ENCODE data around the gene MC1R.
"Not testable (repeated sequence)": the region's sequence is repeated elsewhere in the genome, so short reads cannot be mapped to it uniquely, and the experiment has no call there.

Gene MC1R

DNA sequence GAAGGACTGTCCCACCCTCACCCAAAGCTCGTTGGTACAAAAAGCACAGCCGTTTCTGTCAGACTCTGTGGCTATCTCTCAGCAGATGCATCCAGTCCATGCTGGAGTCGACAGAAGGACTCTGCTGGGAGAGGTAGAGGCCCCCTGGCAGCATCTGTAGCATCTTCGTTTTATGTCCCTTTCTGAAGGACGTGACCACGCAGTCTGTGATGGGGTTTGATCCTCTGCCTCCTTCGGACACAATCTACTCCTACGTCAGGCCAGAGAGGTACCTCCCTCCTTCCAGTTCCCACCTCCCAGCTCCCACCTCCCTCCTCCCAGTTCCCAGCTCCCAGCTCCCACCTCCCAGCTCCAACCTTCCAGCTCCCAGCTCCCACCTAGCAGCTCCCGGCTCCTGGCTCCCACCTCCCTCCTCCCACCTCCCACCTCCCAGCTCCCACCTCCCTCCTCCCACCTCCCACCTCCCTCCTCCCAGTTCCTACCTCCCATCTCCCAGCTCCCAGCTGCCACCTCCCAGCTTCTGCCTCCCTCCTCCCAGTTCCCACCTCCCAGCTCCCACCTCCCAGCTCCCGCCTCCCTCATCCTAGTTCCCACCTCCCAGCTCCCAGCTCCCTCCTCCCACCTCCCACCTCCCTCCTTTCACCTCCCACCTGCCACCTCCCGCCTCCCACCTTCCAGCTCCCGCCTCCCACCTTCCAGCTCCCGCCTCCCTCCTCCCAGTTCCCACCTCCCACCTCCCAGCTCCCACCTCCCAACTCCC is 11.4 kb upstream of the MC1R start:
- no peak overlapping the region for H3K4me3 ChIP-seq (ENCODE audit: insufficient read depth, low read depth, low read length)
- no peaks in the 10 kb centered on the region for H3K27me3 ChIP-seq (ENCODE audit: control insufficient read depth, insufficient read depth, low read length, poor library complexity, severe bottlenecking)
- H3K27ac ChIP-seq (ENCODE audit: insufficient read depth, low read depth, low read length, poor library complexity, severe bottlenecking), result no peak overlapping the region
- 95 to 97% methylated on average over 10 to 11 of the region's 13 CpGs for WGBS, 2 experiments
- H3K36me3 ChIP-seq (ENCODE audit: control insufficient read depth, insufficient read depth, low read length), result peaks cover 33% of the 10 kb centered on the region
- H3K4me1 ChIP-seq (ENCODE audit: control insufficient read depth, insufficient read depth, low read length), result peaks cover 9% of the 10 kb centered on the region
- H3K9me3 ChIP-seq (ENCODE audit: control insufficient read depth, low read length), result no peaks in the 10 kb centered on the region

DNA sequence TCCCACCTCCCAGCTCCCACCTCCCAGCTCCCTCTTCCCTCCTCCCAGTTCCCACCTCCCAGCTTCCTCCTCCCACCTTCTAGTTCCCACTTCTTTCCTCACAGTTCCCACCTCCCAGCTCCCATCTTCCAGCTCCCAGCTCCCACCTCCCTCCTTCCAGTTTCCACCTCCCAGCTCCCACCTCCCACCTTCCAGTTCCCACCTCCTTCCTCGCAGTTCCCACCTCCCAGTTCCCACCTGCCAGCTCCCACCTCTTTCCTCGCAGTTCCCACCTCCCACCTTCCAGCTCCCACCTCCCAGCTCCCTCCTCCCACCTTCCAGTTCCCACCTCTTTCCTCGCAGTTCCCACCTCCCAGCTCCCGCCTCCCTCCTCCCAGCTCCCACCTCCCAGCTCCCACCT is 10.4 kb upstream of the MC1R start:
- peaks cover 33% of the 10 kb centered on the region for H3K36me3 ChIP-seq (ENCODE audit: control insufficient read depth, insufficient read depth, low read length)
- peaks cover 9% of the 10 kb centered on the region for H3K4me1 ChIP-seq (ENCODE audit: control insufficient read depth, insufficient read depth, low read length)
- no peak overlapping the region for H3K27ac ChIP-seq (ENCODE audit: insufficient read depth, low read depth, low read length, poor library complexity, severe bottlenecking)
- H3K9me3 ChIP-seq (ENCODE audit: control insufficient read depth, low read length), result no peaks in the 10 kb centered on the region
- H3K4me3 ChIP-seq (ENCODE audit: insufficient read depth, low read depth, low read length), result no peak overlapping the region
- no peaks in the 10 kb centered on the region for H3K27me3 ChIP-seq (ENCODE audit: control insufficient read depth, insufficient read depth, low read length, poor library complexity, severe bottlenecking)
- 82 to 84% methylated on average over 4 of the region's 4 CpGs for WGBS, 2 experiments

DNA sequence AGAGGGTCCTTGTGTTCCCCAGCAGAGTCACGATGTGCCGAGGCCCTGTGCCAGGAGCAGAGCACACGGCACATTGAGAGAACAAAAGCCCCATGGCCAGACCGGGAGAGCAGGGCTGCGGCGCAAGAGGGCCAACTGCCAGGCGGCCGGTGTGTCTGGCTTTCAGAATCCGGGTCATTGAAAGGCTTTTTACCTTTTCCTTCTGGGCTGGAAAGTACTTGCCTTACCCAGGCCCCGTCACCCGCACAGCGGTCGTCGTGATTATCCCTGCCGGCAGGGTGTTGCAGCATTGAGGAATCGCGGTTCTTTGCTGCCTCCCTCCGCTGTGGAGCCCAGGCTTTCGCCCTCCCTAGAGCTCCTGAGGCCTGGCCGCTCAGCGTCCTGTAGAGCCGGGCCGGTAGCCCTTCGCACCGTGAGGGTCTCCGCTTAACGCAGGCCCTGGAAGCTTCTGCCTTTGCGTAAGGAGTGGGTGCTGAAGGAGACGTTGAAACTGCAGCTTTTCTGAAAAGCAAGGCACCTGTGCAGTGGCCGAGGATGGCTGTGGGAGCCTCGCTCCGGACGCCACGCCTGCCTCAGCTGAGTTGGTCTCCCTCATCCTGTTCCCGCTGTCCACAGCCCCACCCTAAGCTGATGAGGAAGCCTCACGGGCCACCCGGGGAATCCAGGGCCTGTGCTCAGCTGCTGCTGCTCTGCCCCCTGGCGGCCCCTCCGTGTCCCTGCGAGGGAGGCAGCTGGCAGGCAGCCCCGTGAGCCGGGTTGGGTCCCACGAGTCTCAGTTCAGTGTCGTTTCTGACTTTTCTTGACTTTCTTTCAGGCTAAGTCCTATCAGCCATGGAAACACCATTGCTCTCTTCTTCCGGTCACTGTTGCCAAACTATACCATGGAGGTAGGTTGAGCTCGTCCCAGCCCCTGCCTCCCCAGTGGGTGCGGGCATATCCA is 8.6 kb upstream of the MC1R start:
- Histone ChIP-seq H3K27me3 (ENCODE audit: control insufficient read depth, insufficient read depth, low read length, poor library complexity, severe bottlenecking) (no peaks in the 10 kb centered on the region), H3K4me1 (ENCODE audit: control insufficient read depth, insufficient read depth, low read length) (peaks cover 9% of the 10 kb centered on the region), H3K36me3 (ENCODE audit: control insufficient read depth, insufficient read depth, low read length) (peaks cover 28% of the 10 kb centered on the region), H3K9me3 (ENCODE audit: control insufficient read depth, low read length) (no peaks in the 10 kb centered on the region), H3K4me3 (ENCODE audit: insufficient read depth, low read depth, low read length) (no peak overlapping the region), H3K27ac (ENCODE audit: insufficient read depth, low read depth, low read length, poor library complexity, severe bottlenecking) (peak overlapping the region; percentile 63)
- WGBS, 2 experiments, result 73 to 77% methylated on average over 47 of the region's 47 CpGs

DNA sequence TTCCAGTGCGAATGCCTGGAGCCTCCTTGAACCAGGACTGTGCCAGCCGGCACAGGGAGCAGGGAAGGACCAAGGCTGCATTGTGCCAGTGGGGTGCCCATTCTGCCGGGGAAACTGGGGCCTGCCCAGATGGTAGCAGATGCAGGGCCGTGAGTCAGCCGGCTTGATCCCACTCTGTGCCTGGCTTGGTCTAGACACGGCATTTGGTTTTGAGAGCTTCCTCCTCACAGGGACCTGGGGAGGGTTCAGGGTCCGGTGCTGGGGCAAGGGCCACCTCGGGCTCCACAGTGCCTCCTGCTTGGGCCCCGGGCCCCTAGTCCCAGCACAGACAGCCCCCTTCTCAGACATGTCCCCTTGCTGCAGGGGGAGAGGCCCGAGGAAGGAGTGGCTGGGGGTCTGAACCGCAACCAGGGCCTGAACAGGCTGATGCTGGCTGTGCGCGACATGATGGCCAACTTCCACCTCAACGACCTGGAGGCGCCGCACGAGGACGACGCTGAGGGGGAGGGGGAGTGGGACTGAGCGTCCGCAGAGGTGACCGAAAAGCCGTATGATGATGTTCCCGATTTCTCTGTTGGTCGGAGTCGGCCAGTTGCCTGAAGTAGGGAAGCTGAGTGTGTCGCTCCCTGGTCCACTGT is 7.8 kb upstream of the MC1R start:
- no peaks in the 10 kb centered on the region for H3K27me3 ChIP-seq (ENCODE audit: control insufficient read depth, insufficient read depth, low read length, poor library complexity, severe bottlenecking)
- WGBS, 2 experiments, result 95 to 96% methylated on average over 27 of the region's 27 CpGs
- H3K4me1 ChIP-seq (ENCODE audit: control insufficient read depth, insufficient read depth, low read length), result peaks cover 9% of the 10 kb centered on the region
- no peak overlapping the region for H3K27ac ChIP-seq (ENCODE audit: insufficient read depth, low read depth, low read length, poor library complexity, severe bottlenecking)
- no peaks in the 10 kb centered on the region for H3K9me3 ChIP-seq (ENCODE audit: control insufficient read depth, low read length)
- H3K4me3 ChIP-seq (ENCODE audit: insufficient read depth, low read depth, low read length), result no peak overlapping the region
- peaks cover 20% of the 10 kb centered on the region for H3K36me3 ChIP-seq (ENCODE audit: control insufficient read depth, insufficient read depth, low read length)

DNA sequence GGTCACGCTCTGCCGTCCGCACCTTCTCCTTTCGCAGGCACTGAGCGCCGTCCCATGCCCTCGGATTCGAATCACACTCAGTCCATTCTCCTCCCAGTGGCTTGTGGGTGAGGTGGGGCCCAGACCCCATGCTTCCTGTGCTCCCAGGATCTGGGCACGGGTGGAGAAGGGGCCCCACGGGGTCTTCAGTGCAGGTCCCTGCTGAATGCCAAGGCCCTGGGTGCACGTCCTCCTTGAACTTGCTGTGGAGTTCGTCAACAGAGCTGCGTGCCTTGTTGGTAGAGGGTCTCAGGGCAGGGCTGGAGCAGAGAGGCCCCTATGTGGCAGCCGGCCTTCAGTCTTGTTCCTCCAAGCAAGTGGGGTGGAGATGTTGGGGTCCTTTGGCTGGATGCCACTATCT is 7.3 kb upstream of the MC1R start:
- 96 to 98% methylated on average over 14 of the region's 14 CpGs for WGBS, 2 experiments
- H3K4me1 ChIP-seq (ENCODE audit: control insufficient read depth, insufficient read depth, low read length), result peaks cover 9% of the 10 kb centered on the region
- peaks cover 15% of the 10 kb centered on the region for H3K36me3 ChIP-seq (ENCODE audit: control insufficient read depth, insufficient read depth, low read length)
- H3K27me3 ChIP-seq (ENCODE audit: control insufficient read depth, insufficient read depth, low read length, poor library complexity, severe bottlenecking), result no peaks in the 10 kb centered on the region
- no peaks in the 10 kb centered on the region for H3K9me3 ChIP-seq (ENCODE audit: control insufficient read depth, low read length)
- no peak overlapping the region for H3K4me3 ChIP-seq (ENCODE audit: insufficient read depth, low read depth, low read length)
- no peak overlapping the region for H3K27ac ChIP-seq (ENCODE audit: insufficient read depth, low read depth, low read length, poor library complexity, severe bottlenecking)

DNA sequence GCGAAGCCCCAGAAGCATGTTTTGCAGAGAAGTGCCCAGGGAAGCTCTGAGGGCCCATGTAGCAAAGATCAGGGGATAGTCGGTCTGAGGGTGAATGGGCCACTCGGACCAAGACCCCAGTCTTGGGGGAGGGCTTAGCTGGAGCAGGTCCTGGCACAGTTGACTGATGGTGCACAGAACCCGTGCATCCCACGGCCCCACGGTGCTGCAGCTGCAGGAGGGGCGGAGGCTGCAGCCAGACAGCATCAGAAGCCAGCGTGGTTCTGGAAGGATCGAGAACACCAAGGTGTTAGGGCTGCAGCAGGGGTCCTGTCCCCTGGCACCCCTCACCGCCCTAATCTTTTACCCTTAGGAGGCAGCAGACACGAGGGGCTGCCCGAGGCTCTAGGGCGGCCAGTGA is 6.5 kb upstream of the MC1R start:
- Histone ChIP-seq H3K36me3 (ENCODE audit: control insufficient read depth, insufficient read depth, low read length) (peaks cover 11% of the 10 kb centered on the region), H3K9me3 (ENCODE audit: control insufficient read depth, low read length) (no peaks in the 10 kb centered on the region), H3K27ac (ENCODE audit: insufficient read depth, low read depth, low read length, poor library complexity, severe bottlenecking) (no peak overlapping the region), H3K4me3 (ENCODE audit: insufficient read depth, low read depth, low read length) (no peak overlapping the region), H3K4me1 (ENCODE audit: control insufficient read depth, insufficient read depth, low read length) (peaks cover 9% of the 10 kb centered on the region), H3K27me3 (ENCODE audit: control insufficient read depth, insufficient read depth, low read length, poor library complexity, severe bottlenecking) (no peaks in the 10 kb centered on the region)
- WGBS, 2 experiments, result 95 to 96% methylated on average over 13 of the region's 13 CpGs

DNA sequence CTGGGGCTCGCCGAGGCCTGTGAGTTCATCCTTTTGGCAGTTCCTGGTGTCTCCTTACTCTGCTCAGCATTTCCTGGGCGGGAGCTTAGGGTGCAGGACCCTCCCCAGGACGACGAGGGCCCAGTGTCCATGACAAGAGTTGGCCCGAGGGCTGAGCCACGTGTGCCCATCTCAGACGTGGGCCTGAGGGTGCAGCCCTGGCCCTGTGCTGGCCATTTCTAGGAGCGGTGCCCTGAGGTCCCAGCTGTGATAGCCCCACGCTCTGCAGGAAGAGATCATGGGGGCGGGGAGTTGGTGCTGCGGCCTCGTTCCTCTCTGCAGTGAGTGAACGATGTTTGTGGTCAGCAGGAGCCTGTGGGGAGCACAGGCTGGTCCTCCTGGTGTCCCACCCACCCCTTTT is 6.0 kb upstream of the MC1R start:
- H3K27me3 ChIP-seq (ENCODE audit: control insufficient read depth, insufficient read depth, low read length, poor library complexity, severe bottlenecking), result no peaks in the 10 kb centered on the region
- no peak overlapping the region for H3K27ac ChIP-seq (ENCODE audit: insufficient read depth, low read depth, low read length, poor library complexity, severe bottlenecking)
- no peak overlapping the region for H3K4me3 ChIP-seq (ENCODE audit: insufficient read depth, low read depth, low read length)
- H3K9me3 ChIP-seq (ENCODE audit: control insufficient read depth, low read length), result no peaks in the 10 kb centered on the region
- peaks cover 11% of the 10 kb centered on the region for H3K36me3 ChIP-seq (ENCODE audit: control insufficient read depth, insufficient read depth, low read length)
- peaks cover 9% of the 10 kb centered on the region for H3K4me1 ChIP-seq (ENCODE audit: control insufficient read depth, insufficient read depth, low read length)
- WGBS, 2 experiments, result 95% methylated on average over 14 of the region's 14 CpGs

DNA sequence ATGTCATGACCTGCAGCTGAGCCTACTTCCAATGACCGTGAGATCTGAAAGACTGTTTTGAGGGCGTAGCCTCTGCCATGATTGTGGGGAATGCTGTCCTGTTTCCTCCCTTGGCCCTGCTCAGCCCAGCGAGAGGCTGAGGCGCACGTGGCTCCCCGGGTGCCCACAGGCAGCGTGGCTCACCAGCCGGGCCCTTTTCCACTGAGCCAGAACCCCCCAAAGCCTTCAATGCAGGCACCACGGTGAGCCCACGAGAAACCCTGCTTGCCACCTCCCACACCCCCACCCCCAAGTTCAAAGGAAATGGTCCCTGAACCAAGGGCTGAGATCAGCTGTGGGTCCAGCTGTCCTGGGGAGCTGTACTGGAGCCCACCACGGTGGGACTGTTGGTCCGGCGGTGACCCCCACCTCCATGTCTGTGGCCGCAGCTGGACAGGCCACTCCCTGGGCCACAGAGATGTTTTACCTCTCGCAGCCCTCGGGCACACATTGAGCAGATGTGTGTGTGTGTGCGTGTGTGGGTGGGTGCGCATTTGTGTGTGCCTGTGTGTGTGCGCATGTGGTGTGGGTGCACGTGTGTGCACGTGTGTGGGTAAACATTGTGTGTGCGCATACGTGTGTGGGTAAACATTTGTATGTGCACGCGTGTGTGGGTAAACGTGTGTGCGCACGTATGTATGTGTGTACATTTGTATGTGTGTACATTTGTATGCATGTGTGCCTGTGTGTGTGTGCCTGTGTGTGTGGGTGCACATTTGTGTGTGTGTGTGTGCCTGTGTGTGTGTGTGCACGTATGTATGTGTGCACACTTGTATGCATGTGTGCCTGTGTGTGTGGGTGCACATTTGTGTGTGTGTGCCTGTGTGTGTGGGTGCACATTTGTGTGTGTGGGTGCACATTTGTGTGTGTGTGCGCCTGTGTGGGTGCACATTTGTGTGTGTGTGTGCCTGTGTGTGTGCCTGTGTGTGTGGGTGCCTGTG is 5.0 kb upstream of the MC1R start:
- Histone ChIP-seq H3K27ac (ENCODE audit: insufficient read depth, low read depth, low read length, poor library complexity, severe bottlenecking) (no peak overlapping the region), H3K27me3 (ENCODE audit: control insufficient read depth, insufficient read depth, low read length, poor library complexity, severe bottlenecking) (peaks cover 6% of the 10 kb centered on the region), H3K4me3 (ENCODE audit: insufficient read depth, low read depth, low read length) (no peak overlapping the region), H3K4me1 (ENCODE audit: control insufficient read depth, insufficient read depth, low read length) (peaks cover 16% of the 10 kb centered on the region), H3K9me3 (ENCODE audit: control insufficient read depth, low read length) (no peaks in the 10 kb centered on the region), H3K36me3 (ENCODE audit: control insufficient read depth, insufficient read depth, low read length) (peaks cover 3% of the 10 kb centered on the region)
- 93 to 94% methylated on average over 30 of the region's 30 CpGs for WGBS, 2 experiments

DNA sequence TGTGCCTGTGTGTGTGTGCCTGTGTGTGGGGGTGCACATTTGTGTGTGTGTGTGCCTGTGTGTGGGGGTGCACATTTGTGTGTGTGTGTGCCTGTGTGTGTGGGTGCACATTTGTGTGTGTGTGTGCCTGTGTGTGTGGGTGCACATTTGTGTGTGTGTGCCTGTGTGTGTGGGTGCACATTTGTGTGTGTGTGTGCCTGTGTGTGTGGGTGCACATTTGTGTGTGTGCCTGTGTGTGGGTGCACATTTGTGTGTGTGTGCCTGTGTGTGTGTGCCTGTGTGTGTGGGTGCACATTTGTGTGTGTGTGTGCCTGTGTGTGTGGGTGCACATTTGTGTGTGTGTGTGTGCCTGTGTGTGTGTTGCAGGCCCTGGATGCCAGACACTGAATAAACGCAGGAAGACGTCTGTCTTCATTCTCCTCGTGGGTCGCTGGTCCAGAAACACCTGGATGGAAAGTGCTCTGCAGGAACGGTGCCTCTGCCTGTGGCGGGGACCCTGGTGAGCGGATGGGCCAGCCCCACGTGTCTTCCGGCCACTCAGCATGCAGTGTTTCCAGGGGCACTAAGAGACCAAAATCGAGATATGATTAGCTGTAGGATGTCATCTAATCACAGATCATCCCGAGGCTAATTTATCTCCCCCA is 3.9 kb upstream of the MC1R start:
- not testable (repeated sequence) for H3K4me3 ChIP-seq (ENCODE audit: insufficient read depth, low read depth, low read length); H3K9me3 ChIP-seq (ENCODE audit: control insufficient read depth, low read length); H3K36me3 ChIP-seq (ENCODE audit: control insufficient read depth, insufficient read depth, low read length); H3K27ac ChIP-seq (ENCODE audit: insufficient read depth, low read depth, low read length, poor library complexity, severe bottlenecking); H3K27me3 ChIP-seq (ENCODE audit: control insufficient read depth, insufficient read depth, low read length, poor library complexity, severe bottlenecking)
- peaks cover 15% of the 10 kb centered on the region for H3K4me1 ChIP-seq (ENCODE audit: control insufficient read depth, insufficient read depth, low read length)
- WGBS, 2 experiments, result 92% methylated on average over 11 of the region's 11 CpGs

All from ectodermal cell (in vitro differentiated cells).